ENCODE measurements around the gene JAKMIP1.

Gene JAKMIP1

DNA sequence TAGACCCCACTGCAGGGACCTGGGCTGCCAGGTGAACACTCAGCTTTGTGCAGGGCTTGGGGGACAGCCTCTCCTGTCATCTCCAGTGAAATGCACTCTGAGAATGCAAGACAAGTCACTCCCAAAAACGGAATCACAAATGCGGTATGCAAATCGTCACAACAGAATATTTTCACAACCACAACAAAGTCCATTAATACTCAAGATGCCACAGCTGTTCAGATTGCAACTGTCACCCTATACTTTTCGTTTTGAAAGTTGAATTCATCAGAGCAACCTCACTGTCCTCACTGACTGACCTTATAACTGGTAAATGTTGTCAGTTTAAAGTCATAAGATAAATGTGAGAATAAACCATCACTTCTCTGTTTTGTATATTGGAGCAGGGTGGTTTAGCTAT is 16.6 kb downstream of the JAKMIP1 start:
- no peak for DNase-seq (ENCODE audit: extremely low read depth in 1 of 2, low read depth in 1 of 2)

GRCh38 chr4:6182376-6183280 is 17.7 kb downstream of the JAKMIP1 start:
- DNase-seq (ENCODE audit: extremely low read depth in 1 of 2, low read depth in 1 of 2), result no peak

- DNase-seq (ENCODE audit: extremely low read depth in 1 of 2, low read depth in 1 of 2), result no peak
Measured at GRCh38 chr4:6180841-6181631, 19.3 kb downstream of the JAKMIP1 start.

DNA sequence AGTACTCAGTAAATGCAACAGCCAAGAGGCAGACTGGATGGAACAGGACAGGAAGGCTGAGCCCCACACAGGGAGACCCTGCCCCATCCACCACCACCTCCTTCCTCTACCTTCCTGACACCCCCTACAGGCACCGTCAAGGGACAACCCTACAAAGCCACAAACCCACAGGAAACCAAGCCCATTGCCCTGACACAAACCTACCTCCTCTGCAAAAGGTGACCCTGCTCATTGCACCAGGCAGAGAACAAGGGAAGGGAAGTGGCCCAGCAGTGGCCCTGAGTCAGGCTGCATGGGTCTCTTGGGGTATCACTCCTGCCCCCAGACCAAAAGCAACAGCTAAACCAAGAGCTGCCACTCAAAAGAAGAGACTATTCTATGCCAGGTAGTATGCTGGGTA is 21.0 kb downstream of the JAKMIP1 start:
- no peak for DNase-seq (ENCODE audit: extremely low read depth in 1 of 2, low read depth in 1 of 2)

GRCh38 chr4:6178757-6179156 is 21.6 kb downstream of the JAKMIP1 start:
- DNase-seq (ENCODE audit: extremely low read depth in 1 of 2, low read depth in 1 of 2), result no peak

DNA sequence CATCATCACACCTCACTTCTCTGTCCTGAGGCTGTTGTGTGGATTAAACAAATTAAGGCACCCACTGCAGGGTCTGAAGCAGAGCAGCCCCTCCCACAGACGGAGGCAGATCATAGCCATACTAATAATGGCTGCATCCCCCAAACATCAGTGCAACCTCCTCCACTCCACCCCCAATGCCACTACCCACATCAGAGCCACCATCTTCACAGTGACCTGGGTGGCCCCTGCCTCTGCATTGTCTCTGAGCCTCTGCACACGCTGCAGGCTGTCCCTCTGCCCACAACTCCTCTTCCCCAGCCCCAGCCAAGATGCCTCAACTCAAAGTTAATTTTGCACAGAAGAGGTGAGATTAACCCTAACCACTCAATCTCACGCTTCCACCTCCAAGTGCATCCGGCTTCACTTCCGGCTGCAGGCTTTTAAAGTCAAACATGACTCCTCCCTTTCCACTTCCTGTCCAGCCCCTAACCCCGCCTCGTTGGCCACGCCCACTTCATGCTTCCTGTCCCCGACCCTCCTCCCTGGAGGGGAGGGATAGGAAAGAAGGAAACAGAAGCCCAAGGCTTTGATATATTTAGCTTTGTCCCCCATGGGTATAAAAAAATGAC is 22.7 kb downstream of the JAKMIP1 start:
- DNase-seq (ENCODE audit: extremely low read depth in 1 of 2, low read depth in 1 of 2), result no peak

GRCh38 chr4:6175426-6175825 is 24.9 kb downstream of the JAKMIP1 start:
- DNase-seq (ENCODE audit: extremely low read depth in 1 of 2, low read depth in 1 of 2), result no peak

GRCh38 chr4:6172927-6173200 is 27.5 kb downstream of the JAKMIP1 start:
- DNase-seq (ENCODE audit: extremely low read depth in 1 of 2, low read depth in 1 of 2), result no peak

GRCh38 chr4:6172093-6172926 is 28.0 kb downstream of the JAKMIP1 start:
- DNase-seq (ENCODE audit: extremely low read depth in 1 of 2, low read depth in 1 of 2), result no peak

DNA sequence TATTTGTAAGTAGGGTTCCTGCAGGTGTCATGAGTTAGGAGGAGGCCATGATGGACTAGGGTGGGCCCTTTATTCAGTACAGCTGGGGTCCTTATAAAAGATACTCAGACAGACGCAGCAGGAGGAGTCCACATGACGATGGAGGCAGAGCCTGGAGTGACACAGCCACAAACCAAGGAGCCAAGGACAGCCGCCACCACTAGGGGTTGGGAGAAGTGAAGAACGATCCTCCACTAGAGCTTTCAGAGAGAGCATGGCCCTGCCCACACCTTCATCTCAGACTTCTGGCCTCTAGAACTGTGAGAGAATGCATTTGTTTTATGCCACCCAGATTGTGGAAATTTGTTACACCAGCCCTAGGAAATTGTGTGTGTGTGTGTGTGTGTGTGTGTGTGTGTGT is 31.1 kb downstream of the JAKMIP1 start:
- no peak for DNase-seq (ENCODE audit: extremely low read depth in 1 of 2, low read depth in 1 of 2)

GRCh38 chr4:6165766-6166165 is 34.6 kb downstream of the JAKMIP1 start:
- DNase-seq (ENCODE audit: extremely low read depth in 1 of 2, low read depth in 1 of 2), result no peak

DNA sequence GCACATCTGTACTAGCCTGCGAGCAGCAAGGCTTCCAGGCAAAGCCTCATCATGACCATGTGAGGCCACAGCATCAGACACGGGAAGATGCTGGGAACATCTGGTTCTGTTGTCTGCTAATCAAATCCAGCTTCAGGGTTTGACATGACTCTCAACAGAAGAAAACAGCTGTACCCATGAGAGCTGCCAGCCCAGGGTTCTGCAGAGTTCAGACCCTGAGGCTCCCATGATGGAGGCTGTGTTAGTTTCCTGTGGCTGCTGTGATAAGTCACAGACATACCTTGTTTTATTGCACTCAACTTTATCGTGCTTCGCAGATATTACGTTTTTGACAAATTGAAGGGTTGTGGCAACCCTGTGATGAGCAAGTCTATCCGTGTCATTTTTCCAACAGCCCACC is 37.5 kb downstream of the JAKMIP1 start:
- DNase-seq (ENCODE audit: extremely low read depth in 1 of 2, low read depth in 1 of 2), result no peak

- no peak for DNase-seq (ENCODE audit: extremely low read depth in 1 of 2, low read depth in 1 of 2)
Measured at GRCh38 chr4:6161921-6162464, 38.4 kb downstream of the JAKMIP1 start.

DNA sequence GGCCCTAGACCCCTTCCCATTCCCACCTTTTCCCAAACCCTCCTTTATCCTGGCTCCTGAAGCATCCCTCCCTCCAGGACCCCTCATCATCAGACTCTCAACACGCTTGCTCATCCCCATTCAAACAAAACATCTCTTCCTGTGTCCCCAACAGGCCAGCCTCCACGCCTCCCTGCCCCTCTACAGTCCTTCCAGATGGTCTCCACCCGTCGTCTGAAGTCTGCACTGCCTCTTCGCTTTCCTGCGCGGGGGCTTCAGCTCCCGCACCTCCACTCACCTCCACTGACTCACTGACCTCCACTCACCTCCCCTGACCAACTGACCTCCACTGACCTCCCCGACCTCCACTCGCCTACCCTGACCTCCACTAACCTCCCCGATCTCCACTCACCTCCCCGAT is 39.8 kb downstream of the JAKMIP1 start:
- DNase-seq (ENCODE audit: extremely low read depth in 1 of 2, low read depth in 1 of 2), result no peak

- DNase-seq (ENCODE audit: extremely low read depth in 1 of 2, low read depth in 1 of 2), result no peak
Measured at GRCh38 chr4:6157926-6158325, 42.4 kb downstream of the JAKMIP1 start.

DNA sequence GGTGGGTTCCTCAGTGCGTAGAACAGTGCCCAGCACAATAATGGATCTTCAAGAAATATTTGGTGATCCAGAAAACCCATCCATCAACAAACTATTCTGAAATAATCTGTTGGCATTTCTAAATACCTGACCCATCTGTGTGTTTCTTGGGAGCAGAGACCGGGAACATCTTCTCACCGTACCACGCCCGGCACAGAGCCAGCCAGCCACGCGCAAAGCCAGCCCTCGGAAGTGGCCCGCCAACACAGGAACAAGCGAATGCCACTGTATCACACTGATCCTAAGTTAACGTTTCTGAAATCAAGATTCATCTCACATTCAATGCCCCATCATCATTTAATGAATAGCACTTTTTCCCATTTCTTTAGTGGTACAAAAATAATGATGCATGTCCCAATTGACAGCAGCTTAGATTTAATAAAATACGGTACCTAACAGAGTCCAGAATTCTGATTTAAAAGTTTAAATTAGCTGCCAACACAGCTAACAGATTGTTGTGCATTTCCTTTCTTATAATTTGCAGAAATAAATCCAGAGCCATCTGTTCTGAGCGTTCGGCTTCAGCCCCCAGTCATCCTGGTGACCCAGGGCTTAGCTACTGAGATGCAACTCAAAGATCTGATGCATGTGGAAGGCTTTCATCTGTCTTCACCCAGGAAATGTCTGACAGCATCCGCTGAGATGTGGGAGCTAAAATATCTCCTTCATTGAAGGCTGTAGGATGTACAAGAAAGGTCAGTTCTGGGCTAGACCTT is 44.2 kb downstream of the JAKMIP1 start:
- no peak for DNase-seq (ENCODE audit: extremely low read depth in 1 of 2, low read depth in 1 of 2)

GRCh38 chr4:6154875-6155274 is 45.5 kb downstream of the JAKMIP1 start:
- DNase-seq (ENCODE audit: extremely low read depth in 1 of 2, low read depth in 1 of 2), result no peak

DNA sequence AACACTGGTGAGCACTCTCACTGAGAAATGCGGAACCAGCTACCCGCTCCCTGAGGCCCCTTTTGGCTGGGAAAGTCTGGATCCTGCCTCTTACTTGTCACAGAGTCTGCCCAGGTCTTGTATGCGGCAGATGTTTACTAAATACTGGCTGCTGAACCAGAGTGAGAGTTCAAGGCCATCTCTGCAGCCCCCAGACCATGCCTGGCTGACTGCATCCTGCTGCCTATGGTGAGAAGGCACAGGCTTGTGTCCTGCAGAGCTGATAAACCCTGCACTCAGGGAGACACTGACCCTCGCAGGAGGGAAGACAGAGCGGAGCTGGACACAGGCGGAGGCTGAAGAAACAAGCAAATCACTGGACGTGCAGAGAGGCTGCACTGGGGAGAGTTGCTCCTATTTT is 46.5 kb downstream of the JAKMIP1 start:
- DNase-seq (ENCODE audit: extremely low read depth in 1 of 2, low read depth in 1 of 2), result no peak

DNA sequence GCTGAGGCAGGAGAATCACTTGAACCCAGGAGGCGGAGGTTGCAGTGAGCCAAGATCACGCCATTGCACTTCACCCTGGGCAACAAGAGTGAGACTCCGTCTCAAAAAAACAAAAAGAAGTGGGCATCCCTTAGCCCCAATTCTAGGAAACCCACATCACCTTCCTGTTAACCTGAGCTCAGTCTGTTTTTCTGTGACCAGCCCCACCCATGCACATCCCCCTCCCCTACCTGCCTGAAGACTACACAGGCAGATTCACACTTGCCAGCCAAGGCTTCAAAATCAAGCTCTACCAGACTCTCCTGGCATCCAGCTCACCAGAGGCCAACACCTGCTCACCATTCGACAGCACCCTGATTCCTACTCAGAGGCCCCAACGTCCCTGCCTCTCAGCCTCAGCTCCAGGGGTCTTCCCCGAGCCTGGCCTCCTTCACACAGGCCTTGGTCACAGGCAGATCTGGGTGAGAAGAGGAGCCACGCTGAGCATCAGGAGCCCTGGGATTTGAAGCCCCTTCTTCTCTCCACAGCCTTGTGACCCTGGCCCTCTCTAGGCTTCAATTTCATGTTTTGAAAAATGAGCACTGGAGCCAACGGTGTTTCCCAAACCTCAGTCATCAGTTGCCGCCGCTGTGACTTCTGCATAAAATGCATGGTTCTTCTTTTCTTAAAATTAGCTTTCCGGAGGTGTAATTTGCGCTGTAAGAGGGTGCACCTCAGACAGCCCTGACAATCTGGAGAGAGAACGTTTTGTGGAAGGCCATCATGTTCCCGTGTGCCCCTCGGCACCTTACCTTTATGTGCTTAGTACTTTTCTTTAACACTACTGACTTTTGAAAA is 47.3 kb downstream of the JAKMIP1 start:
- DNase-seq (ENCODE audit: extremely low read depth in 1 of 2, low read depth in 1 of 2), result no peak
